Measurements from ENCODE around the gene HNRNPR. TPM values are rescaled to one million over a fixed set of nuclear protein-coding genes. Genes with fewer than 3 reads are reported as not detected.

Gene HNRNPR
- total and polyA plus RNA-seq, 7 donors, result 59.3 to 89.2 (median 65.7) TPM

- intact Hi-C loops (cut with DNase I), result no loop called here
- Histone ChIP-seq H3K27me3 (no peaks in the 10 kb centered on the region), H3K4me3 (no peak overlapping the region), H3K4me1 (peaks cover 0 to 4% (median 0%) of the 10 kb centered on the region in 4 donors), H3K36me3 (peaks cover 0 to 68% (median 15%) of the 10 kb centered on the region in 4 donors), H3K27ac (no peak overlapping the region), H3K9me3 (no peaks in the 10 kb centered on the region)
- DNase-seq, result no peak
- TF ChIP-seq EP300 (IDR thresholded peaks at IDR 0.05) (no peak), POLR2A (IDR thresholded peaks at IDR 0.05) (no peak), POLR2AphosphoS5 (IDR thresholded peaks at IDR 0.05) (no peak)
- TF ChIP-seq, protein P1, sequence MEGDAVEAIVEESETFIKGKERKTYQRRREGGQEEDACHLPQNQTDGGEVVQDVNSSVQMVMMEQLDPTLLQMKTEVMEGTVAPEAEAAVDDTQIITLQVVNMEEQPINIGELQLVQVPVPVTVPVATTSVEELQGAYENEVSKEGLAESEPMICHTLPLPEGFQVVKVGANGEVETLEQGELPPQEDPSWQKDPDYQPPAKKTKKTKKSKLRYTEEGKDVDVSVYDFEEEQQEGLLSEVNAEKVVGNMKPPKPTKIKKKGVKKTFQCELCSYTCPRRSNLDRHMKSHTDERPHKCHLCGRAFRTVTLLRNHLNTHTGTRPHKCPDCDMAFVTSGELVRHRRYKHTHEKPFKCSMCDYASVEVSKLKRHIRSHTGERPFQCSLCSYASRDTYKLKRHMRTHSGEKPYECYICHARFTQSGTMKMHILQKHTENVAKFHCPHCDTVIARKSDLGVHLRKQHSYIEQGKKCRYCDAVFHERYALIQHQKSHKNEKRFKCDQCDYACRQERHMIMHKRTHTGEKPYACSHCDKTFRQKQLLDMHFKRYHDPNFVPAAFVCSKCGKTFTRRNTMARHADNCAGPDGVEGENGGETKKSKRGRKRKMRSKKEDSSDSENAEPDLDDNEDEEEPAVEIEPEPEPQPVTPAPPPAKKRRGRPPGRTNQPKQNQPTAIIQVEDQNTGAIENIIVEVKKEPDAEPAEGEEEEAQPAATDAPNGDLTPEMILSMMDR (IDR thresholded peaks at IDR 0.05), result no peak
- WGBS, 2 donors, result 74 to 89% methylated on average over 4 of the region's 4 CpGs
Measured at GRCh38 chr1:23283667-23284602, 60.1 kb downstream of the HNRNPR start.

DNA sequence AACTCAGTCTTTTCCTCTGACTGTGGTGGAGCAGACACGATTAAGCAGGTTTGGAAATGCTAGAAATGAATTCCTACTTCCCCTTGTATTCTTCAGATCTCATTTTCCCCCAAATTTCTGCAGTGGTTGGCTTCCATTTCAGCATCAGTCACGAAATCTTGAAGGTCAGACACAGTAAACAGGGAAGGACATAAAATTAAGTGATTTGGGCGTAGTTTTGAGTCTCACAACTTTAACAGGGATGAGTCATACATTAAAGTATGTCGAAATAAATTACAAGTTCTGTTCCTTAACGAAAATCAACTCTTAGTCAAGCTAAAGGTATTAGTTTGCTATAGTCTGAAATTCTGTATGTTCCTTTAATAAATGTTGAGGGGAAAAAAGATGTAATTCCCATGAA lies 61.1 kb downstream of the HNRNPR start:
- no peaks in the 10 kb centered on the region for H3K9me3 ChIP-seq
- peaks cover 0 to 4% (median 0%) of the 10 kb centered on the region in 4 donors for H3K4me1 ChIP-seq
- intact Hi-C loops (cut with DNase I), result no loop called here
- TF ChIP-seq, protein P1 (IDR thresholded peaks at IDR 0.05), result no peak
- TF ChIP-seq POLR2A (IDR thresholded peaks at IDR 0.05), result no peak
- TF ChIP-seq EP300 (IDR thresholded peaks at IDR 0.05), result no peak
- TF ChIP-seq POLR2AphosphoS5 (IDR thresholded peaks at IDR 0.05), result no peak
- no peak for DNase-seq
- H3K27ac ChIP-seq, result no peak overlapping the region
- no peaks in the 10 kb centered on the region for H3K27me3 ChIP-seq
- WGBS, 2 donors, result 41 to 66% methylated on average over 5 of the region's 5 CpGs
- peaks cover 0 to 58% (median 13%) of the 10 kb centered on the region in 4 donors for H3K36me3 ChIP-seq
- no peak overlapping the region for H3K4me3 ChIP-seq

- H3K36me3 ChIP-seq, result peaks cover 0 to 31% (median 9%) of the 10 kb centered on the region in 4 donors
- H3K27me3 ChIP-seq, result peaks cover 0 to 13% (median 0%) of the 10 kb centered on the region in 3 donors
- H3K4me1 ChIP-seq, result peaks cover 0 to 4% (median 0%) of the 10 kb centered on the region in 4 donors
- no peak for DNase-seq
- H3K9me3 ChIP-seq, result no peaks in the 10 kb centered on the region
- WGBS, 2 donors, result 40 to 68% methylated on average over 2 of the region's 2 CpGs
- H3K4me3 ChIP-seq, result no peak overlapping the region
- H3K27ac ChIP-seq, result no peak overlapping the region
- TF ChIP-seq POLR2A (IDR thresholded peaks at IDR 0.05) (no peak), POLR2AphosphoS5 (IDR thresholded peaks at IDR 0.05) (no peak), EP300 (IDR thresholded peaks at IDR 0.05) (no peak)
- TF ChIP-seq, protein P1 (IDR thresholded peaks at IDR 0.05), result no peak
- intact Hi-C loops (cut with DNase I), result loop anchor here (10.0 kb wide), 1 partner anchor 184 kb away; no protein-coding TSS in a partner anchor
Measured at GRCh38 chr1:23278717-23279116, 65.4 kb downstream of the HNRNPR start.

- Histone ChIP-seq H3K27me3 (peaks cover 0 to 24% (median 0%) of the 10 kb centered on the region in 3 donors), H3K4me3 (no peak overlapping the region), H3K4me1 (no peaks in the 10 kb centered on the region), H3K36me3 (peaks cover 0 to 10% (median 7%) of the 10 kb centered on the region in 4 donors), H3K9me3 (no peaks in the 10 kb centered on the region), H3K27ac (no peak overlapping the region)
- intact Hi-C loops (cut with DNase I), result loop anchor here (10.0 kb wide), 1 partner anchor 182 kb away; no protein-coding TSS in a partner anchor
- TF ChIP-seq POLR2AphosphoS5 (IDR thresholded peaks at IDR 0.05), result no peak
- TF ChIP-seq, protein P1 (IDR thresholded peaks at IDR 0.05), result no peak
- no peak for TF ChIP-seq POLR2A (IDR thresholded peaks at IDR 0.05)
- no peak for TF ChIP-seq EP300 (IDR thresholded peaks at IDR 0.05)
- no peak for DNase-seq
- WGBS, 2 donors, result 90 to 92% methylated on average over 2 of the region's 2 CpGs
Measured at GRCh38 chr1:23276531-23276930, 67.6 kb downstream of the HNRNPR start.

All from sigmoid colon (tissue), 7 donors.